Measurements from ENCODE around the gene CPSF3. TPM values are rescaled to one million over a fixed set of nuclear protein-coding genes. Genes with fewer than 3 reads are reported as not detected.

The CPSF3 gene
- total and polyA plus RNA-seq, 2 of the 13 experiments (the other 11 are each of a cell fraction or from before 2014, with no cell fraction given) = 19.8 to 93.0 TPM

DNA sequence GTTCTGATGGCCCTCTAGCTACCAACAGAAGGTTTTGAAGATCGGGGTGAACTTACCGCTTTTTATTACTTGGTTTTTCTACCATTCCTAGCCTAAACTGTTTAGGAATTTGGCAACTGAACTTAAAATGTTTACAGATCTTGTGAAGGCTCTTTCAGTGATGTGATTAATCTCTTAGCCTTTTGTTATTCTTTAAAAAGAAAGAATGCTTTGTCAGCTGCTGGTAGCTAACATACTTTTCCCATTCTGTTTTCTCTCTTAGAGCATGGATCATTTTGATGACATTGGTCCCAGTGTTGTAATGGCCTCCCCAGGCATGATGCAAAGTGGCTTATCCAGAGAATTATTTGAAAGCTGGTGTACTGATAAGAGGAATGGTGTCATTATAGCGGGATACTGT lies 18.1 kb downstream of the CPSF3 start:
- intact Hi-C loops (cut with micrococcal nuclease; ENCODE audit: unreplicated experiment) = no loop called here
- 84% methylated on average over 3 of the region's 3 CpGs for WGBS (ENCODE audit: low lambda C conversion rate)

DNA sequence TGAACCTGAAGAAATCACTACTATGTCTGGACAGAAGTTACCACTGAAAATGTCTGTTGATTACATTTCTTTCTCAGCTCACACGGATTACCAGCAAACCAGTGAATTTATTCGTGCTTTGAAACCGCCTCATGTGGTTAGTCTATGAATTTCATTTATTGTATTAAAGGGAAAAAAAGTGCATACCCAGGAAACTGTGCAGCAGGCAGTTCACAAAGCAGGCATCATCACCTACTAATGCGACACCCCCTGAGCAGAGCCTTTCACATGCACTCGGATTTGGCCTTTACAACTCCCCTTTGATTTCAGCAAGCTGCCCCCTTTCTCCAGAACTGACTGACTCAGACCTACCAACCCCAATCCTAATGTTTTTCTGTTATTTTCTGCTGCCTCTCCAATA lies 20.1 kb downstream of the CPSF3 start:
- no peak overlapping the region for H3K4me2 ChIP-seq (ENCODE audit: low read depth, low read length)
- no peaks in the 10 kb centered on the region for H3K79me2 ChIP-seq (ENCODE audit: insufficient read depth, low read length)
- peaks cover 18 to 64% of the 10 kb centered on the region in 2 experiments for H3K36me3 ChIP-seq (replicated peaks in 1 of 2; ENCODE audit: control insufficient read depth in 1 of 2, insufficient read depth in 2 of 2, low read length in 2 of 2)
- WGBS (ENCODE audit: low lambda C conversion rate) = 99% methylated on average over 5 of the region's 5 CpGs
- no peak overlapping the region for H2AFZ ChIP-seq (ENCODE audit: low read length)
- no peak for TF ChIP-seq ZFP1 (CRISPR knock-in tag; IDR thresholded peaks at IDR 0.05)
- TF ChIP-seq, protein P1, sequence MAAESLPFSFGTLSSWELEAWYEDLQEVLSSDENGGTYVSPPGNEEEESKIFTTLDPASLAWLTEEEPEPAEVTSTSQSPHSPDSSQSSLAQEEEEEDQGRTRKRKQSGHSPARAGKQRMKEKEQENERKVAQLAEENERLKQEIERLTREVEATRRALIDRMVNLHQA (CRISPR knock-in tag; IDR thresholded peaks at IDR 0.05) = no peak
- no peak for TF ChIP-seq SRF (IDR thresholded peaks at IDR 0.05; ENCODE audit: low read depth, low read length)
- TF ChIP-seq, protein P2, sequence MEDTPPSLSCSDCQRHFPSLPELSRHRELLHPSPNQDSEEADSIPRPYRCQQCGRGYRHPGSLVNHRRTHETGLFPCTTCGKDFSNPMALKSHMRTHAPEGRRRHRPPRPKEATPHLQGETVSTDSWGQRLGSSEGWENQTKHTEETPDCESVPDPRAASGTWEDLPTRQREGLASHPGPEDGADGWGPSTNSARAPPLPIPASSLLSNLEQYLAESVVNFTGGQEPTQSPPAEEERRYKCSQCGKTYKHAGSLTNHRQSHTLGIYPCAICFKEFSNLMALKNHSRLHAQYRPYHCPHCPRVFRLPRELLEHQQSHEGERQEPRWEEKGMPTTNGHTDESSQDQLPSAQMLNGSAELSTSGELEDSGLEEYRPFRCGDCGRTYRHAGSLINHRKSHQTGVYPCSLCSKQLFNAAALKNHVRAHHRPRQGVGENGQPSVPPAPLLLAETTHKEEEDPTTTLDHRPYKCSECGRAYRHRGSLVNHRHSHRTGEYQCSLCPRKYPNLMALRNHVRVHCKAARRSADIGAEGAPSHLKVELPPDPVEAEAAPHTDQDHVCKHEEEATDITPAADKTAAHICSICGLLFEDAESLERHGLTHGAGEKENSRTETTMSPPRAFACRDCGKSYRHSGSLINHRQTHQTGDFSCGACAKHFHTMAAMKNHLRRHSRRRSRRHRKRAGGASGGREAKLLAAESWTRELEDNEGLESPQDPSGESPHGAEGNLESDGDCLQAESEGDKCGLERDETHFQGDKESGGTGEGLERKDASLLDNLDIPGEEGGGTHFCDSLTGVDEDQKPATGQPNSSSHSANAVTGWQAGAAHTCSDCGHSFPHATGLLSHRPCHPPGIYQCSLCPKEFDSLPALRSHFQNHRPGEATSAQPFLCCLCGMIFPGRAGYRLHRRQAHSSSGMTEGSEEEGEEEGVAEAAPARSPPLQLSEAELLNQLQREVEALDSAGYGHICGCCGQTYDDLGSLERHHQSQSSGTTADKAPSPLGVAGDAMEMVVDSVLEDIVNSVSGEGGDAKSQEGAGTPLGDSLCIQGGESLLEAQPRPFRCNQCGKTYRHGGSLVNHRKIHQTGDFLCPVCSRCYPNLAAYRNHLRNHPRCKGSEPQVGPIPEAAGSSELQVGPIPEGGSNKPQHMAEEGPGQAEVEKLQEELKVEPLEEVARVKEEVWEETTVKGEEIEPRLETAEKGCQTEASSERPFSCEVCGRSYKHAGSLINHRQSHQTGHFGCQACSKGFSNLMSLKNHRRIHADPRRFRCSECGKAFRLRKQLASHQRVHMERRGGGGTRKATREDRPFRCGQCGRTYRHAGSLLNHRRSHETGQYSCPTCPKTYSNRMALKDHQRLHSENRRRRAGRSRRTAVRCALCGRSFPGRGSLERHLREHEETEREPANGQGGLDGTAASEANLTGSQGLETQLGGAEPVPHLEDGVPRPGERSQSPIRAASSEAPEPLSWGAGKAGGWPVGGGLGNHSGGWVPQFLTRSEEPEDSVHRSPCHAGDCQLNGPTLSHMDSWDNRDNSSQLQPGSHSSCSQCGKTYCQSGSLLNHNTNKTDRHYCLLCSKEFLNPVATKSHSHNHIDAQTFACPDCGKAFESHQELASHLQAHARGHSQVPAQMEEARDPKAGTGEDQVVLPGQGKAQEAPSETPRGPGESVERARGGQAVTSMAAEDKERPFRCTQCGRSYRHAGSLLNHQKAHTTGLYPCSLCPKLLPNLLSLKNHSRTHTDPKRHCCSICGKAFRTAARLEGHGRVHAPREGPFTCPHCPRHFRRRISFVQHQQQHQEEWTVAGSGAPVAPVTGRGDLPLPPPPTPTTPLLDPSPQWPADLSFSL (CRISPR knock-in tag; IDR thresholded peaks at IDR 0.05) = no peak
- no peak for TF ChIP-seq FOXA3 (CRISPR knock-in tag; IDR thresholded peaks at IDR 0.05)
- TF ChIP-seq SIN3A (IDR thresholded peaks at IDR 0.05; ENCODE audit: borderline replicate concordance, low read depth, low read length) = no peak
- no peak for TF ChIP-seq CHCHD3 (CRISPR knock-in tag; IDR thresholded peaks at IDR 0.05)
- no peak for TF ChIP-seq BHLHE40 (IDR thresholded peaks at IDR 0.05; ENCODE audit: low read length)
- no peak for TF ChIP-seq ZNF512 (CRISPR knock-in tag; IDR thresholded peaks at IDR 0.05)
- intact Hi-C loops (cut with micrococcal nuclease; ENCODE audit: unreplicated experiment) (no loop called here), in situ Hi-C loops (cut with HindIII; ENCODE audit: extremely low pct_ligation_motif_present, low pct_unique_long_range_greater_than_20kb) (no loop called here)
- no peaks in the 10 kb centered on the region for H3K4me1 ChIP-seq (ENCODE audit: insufficient read depth, low read length)
- ATAC-seq (no peak), FAIRE-seq (no peak), DNase-seq (ENCODE audit: low spot score) (no peak)
- H3K9me3 ChIP-seq (ENCODE audit: low read length) = no peaks in the 10 kb centered on the region
- H3K27me3 ChIP-seq (ENCODE audit: control insufficient read depth in 1 of 2, insufficient read depth in 2 of 2, low read length in 2 of 2) = no peaks in the 10 kb centered on the region
- no peak overlapping the region for H3K9ac ChIP-seq (ENCODE audit: insufficient read depth, low read depth, low read length)
- H3K4me3 ChIP-seq (replicated peaks in 1 of 3; ENCODE audit: insufficient read depth in 1 of 3, low read depth in 2 of 3, low read length in 3 of 3) = no peak overlapping the region
- no TSS peak for BruUV-seq (replicated peaks)
- ChIA-PET CTCF (ENCODE audit: low intra/inter-chr PET ratio, low total read pairs) (no interaction called here), POLR2A (interaction anchor here (1.1 to 1.4 kb wide), 2 partner anchors 12 to 21 kb away, joined by 3 to 4 read pairs; partner anchors contain the start of genes CPSF3 and ITGB1BP1)
- H4K20me1 ChIP-seq (ENCODE audit: insufficient read depth, low read length) = no peaks in the 10 kb centered on the region
- no peak overlapping the region for H3K27ac ChIP-seq (ENCODE audit: extremely low read length, insufficient read depth, low read length)

More for the DNA sequence above, 18.1 kb downstream of the CPSF3 start:
- Histone ChIP-seq H3K4me3 (replicated peaks in 1 of 3; ENCODE audit: insufficient read depth in 1 of 3, low read depth in 2 of 3, low read length in 3 of 3) (no peak overlapping the region), H3K4me1 (ENCODE audit: insufficient read depth, low read length) (no peaks in the 10 kb centered on the region), H3K36me3 (replicated peaks in 1 of 2; ENCODE audit: control insufficient read depth in 1 of 2, insufficient read depth in 2 of 2, low read length in 2 of 2) (peaks cover 17 to 70% of the 10 kb centered on the region in 2 experiments), H3K4me2 (ENCODE audit: low read depth, low read length) (no peak overlapping the region), H2AFZ (ENCODE audit: low read length) (no peak overlapping the region), H3K79me2 (ENCODE audit: insufficient read depth, low read length) (no peaks in the 10 kb centered on the region), H3K9me3 (ENCODE audit: low read length) (no peaks in the 10 kb centered on the region), H3K27ac (ENCODE audit: extremely low read length, insufficient read depth, low read length) (no peak overlapping the region), H3K9ac (ENCODE audit: insufficient read depth, low read depth, low read length) (no peak overlapping the region), H4K20me1 (ENCODE audit: insufficient read depth, low read length) (no peaks in the 10 kb centered on the region), H3K27me3 (ENCODE audit: control insufficient read depth in 1 of 2, insufficient read depth in 2 of 2, low read length in 2 of 2) (no peaks in the 10 kb centered on the region)
- DNase-seq (ENCODE audit: low spot score) (no peak), ATAC-seq (no peak), FAIRE-seq (no peak)
- CTCF ChIA-PET (ENCODE audit: low intra/inter-chr PET ratio, low total read pairs) = no interaction called here
- POLR2A ChIA-PET = no interaction called here
- no peak for TF ChIP-seq ETV5 (CRISPR knock-in tag; IDR thresholded peaks at IDR 0.05; ENCODE audit: borderline replicate concordance)
- in situ Hi-C loops (cut with HindIII; ENCODE audit: extremely low pct_ligation_motif_present, low pct_unique_long_range_greater_than_20kb) = no loop called here
- BruUV-seq (replicated peaks) = no TSS peak
